HG03469 (cell line): Measurements from ENCODE around the gene SPINK6.

Source experiments
- ATAC-seq: cut with Tn5 transposase; IDR thresholded peaks from one replicate; pipeline ENCODE4 v1.9.1; 2021; ENCODE audit warnings: mild to moderate bottlenecking, moderate library complexity, moderate number of reproducible peaks; ENCODE audit not compliant: unreplicated experiment

Gene SPINK6

GRCh38 chr5:148221508-148221907 is 18.7 kb downstream of the SPINK6 start:
- ATAC-seq = no peak

DNA sequence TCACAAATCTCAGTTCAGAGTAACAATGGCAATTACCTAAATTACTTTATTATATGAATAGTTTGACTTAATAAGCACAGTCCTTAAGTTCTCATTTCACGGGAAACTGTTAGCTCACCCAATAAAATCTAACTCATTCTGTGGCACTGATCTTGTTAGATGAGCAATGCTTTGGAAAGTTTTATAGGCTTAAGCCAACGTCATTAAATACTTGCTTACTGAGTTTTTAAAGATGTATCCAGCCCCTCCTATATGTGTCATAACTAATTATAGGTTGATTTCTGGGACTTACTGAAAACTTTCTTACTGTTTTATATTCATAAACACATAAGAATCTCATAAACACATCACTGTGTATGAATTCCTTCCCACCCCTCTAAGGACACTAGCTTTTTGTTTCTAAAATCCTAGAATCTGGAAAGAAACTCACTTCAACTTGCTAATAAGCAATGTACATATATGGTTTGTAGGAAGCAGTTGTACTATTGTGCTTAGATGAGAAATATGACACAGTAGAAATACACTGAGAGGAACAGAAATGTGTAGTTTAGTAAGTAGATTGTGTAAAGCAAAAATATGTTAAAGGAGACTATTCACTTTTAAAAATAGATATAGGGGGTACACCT is 21.4 kb downstream of the SPINK6 start:
- ATAC-seq = no peak

DNA sequence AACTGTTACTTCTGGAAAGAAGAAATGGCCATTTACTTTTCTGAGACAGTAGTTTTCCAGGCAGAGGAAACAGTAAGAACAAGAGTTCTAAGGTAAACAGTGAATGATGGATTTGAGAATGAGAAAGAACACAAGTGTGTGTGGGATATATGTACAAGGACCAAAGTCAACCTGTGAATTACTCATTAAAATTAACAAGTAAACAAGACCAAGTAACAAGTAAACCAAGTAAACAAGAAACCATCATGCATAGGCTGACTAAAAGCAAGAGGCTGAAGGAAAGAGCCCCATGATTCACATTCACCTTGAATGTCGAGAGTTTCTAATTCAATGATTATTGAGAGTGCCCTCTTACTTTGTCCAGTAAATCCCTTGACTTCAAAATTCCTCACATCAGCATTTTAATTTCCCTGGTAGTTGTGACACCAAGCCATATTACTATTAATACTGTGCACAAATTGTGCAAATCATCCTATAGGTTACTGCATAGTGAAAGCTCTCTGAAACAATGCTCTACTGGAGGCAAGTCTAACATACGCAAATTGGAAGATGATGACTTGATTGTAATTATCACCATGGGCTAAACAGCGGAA is 25.6 kb downstream of the SPINK6 start:
- no peak for ATAC-seq

- ATAC-seq = no peak
Measured at GRCh38 chr5:148229840-148230239, 27.0 kb downstream of the SPINK6 start.

GRCh38 chr5:148230240-148230639 is 27.4 kb downstream of the SPINK6 start:
- ATAC-seq = no peak

GRCh38 chr5:148237785-148238417 is 35.1 kb downstream of the SPINK6 start:
- no peak for ATAC-seq

GRCh38 chr5:148238418-148238794 is 35.6 kb downstream of the SPINK6 start, which contains the start of gene MARCOL:
MARCOL (plus strand) TSS chr5:148238525; CDS start chr5:148238598, 73 bp downstream.
- ATAC-seq = no peak

- ATAC-seq = no peak
Measured at GRCh38 chr5:148248894-148249293, 46.1 kb downstream of the SPINK6 start.

DNA sequence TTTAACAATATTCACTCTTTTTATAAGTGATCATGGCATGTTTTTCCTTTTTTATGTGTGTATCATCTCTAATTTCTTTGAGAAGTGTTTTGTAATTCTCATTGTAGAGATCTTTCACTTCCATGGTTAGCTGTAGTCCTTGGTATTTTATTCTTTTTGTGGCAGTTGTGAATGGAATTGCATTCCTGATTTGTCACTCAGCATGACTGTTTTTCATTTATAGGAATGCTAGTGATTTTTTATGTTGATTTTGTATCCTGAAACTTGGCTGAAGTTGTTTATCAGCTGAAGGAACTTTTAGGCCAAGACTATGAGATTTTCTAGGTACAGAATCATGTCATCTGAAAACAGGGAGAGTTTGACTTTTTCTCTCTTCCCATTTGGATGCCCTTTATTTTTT is 52.6 kb downstream of the SPINK6 start:
- ATAC-seq = no peak

DNA sequence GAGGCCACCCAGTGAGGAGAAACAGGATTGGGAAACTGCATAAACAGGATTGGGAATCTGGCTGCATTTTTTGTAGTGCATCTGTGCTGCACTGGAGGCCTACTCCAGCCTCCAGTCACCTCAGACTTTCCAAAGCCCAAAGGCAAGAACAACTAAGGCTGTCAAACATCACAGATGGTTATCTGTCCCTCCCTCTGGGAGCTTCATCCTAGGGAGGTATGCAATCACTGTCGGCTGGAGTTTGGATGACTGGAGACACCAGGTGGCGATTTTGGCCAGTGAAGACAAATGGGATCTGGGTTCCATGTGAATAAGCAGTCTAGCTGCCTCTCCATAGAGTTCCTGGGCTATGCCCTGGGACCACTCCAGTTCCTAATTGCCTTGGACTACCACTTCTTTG is 56.4 kb downstream of the SPINK6 start:
- no peak for ATAC-seq

DNA sequence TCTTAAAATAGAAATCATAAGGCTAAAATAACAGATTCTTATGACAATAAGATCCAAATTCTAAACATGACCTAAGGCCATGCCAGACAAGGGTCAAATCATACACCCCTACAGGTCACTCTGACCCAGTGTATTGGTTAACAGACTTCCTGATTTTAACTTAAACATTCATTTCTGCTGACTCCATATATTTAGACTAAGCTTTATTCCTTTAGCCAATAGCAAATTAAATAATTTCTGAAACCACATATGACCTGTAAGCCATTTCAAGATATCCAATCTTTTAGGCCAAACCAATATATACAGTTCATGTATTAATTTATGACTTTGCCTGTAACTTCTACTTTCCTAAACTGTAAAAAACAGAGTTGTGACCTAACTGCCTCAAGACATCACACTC is 58.4 kb downstream of the SPINK6 start:
- ATAC-seq = no peak
